ENCODE data around the gene CFAP107.
"Not testable (repeated sequence)": the region's sequence is repeated elsewhere in the genome, so short reads cannot be mapped to it uniquely, and the experiment has no call there.

CFAP107 gene

DNA sequence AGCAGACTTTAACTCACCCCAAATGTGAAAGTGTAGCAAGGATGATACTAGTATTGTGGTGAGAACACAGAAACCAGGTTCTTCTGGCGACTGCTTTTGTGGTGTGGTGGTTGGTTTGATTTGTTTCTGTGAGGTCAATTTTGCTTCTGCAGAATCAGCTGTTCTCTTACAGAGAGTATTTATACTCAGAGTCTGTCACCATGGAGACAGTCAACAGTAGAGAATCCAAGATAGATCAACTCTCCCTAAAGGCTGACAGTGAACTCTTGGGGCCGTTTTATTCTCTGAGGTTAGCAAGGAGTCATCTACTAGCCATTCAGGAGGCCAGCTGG, at the start of gene CFAP107:
TSS of gene CFAP107 (plus strand) at position 209 of the 332 bp plus-strand sequence. CDS start 231 bp downstream, outside the sequence.
- no peak for DNase-seq (ENCODE audit: low read depth)

DNA sequence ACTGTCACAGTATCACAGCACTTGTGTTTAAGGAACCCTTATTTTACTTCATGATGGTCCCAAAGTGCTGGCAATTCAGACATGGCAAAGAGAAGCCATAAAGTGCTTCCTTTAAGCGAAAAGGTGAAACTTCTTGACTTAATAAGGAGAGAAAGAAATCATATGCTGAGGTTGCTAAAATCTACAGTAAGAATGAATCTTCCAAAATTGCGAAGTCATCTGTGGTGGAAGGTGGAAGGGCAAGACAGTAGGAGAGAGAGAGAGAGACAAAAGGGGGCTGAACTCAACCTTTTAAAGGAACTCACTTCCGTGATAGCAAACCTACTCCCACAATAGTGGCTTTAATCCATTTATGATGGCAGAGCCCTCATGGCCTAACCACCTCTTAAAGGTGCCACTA, 49.3 kb upstream of the CFAP107 start:
- DNase-seq (ENCODE audit: low read depth): no peak

GRCh38 chr1:12697397-12697796, 48.6 kb upstream of the CFAP107 start:
- no peak for DNase-seq (ENCODE audit: low read depth)

DNA sequence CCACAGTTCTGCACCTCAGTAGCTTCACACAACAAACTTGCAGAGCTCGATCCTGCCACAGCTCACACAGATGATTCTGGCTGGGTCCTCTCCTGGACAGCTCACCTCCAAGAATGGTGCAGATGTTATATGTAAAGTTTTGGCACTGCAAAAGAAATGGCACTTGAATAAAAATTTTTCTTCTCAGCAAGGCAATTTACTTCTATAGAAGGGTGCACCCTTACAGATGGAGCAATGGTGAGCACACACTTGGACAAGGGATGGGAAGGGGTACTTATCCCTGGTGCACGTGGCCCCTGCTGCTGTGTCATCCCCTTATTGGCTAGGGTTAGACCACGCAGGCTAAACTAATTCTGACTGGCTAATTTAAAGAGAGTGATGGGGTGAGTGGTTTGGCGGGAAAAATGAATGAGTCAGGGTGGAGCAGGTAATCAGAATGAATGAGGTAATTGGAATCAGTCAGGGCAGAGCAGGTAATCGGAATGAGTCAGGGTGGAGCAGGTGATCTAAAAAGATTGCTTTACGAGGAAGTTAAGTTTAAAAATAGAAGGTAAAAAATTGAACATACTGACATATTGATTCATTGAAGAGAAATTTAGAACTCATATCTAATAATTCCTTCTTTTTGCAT, 42.1 kb upstream of the CFAP107 start:
- DNase-seq (ENCODE audit: low read depth): no peak

DNA sequence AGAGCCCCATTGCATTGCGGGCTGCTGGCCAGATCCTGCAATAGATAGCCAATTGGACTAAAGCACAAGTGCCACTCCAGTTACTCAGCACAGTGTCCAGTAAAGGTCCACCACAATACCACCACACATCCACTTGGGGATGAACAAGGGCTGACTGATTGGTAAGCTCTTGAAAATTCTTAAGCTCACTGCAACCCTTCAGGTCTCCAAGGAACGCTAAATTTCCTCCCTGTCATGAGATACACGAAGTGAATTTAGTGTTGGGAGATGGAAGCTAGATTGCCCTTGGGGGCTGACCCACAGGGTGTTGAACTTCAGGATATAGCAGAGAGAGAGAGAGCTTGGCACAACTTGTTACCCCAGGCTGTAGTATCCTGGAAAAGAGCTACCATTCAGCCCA, 39.9 kb upstream of the CFAP107 start:
- no peak for DNase-seq (ENCODE audit: low read depth)

DNA sequence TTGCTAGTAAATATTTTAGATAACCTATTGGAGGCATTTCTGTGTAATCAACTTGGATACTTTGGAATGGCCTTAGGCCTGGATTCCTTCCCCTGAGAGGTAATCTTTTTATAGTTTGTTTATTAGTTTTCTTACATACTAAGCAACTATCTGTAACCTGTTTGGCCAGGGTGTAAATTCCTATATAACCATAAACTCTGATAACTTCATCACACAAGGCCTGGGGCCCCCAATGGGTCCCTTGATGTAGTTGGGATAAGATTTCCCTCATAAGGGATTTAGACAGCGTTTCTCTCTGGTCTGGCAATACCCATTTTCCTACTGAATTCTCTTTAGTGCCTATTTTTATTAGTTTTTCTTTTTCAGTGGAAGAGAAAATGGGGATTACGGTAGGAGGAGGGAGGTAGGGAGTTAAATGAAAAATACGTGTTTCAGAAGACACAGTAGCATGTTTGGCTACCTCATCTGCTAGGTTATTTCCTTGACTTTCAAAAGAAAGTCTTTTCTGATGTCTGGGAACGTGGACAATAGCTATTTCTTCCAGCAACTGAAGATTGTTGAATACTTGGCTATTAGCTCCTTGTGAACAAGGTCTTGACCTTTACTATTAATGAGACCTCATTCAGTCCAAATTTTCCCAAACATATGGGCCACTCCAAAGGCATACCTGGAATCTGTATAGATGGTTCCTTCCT, 37.5 kb upstream of the CFAP107 start:
- DNase-seq (ENCODE audit: low read depth): no peak

- no peak for DNase-seq (ENCODE audit: low read depth)
Observed at GRCh38 chr1:12709091-12709491, 36.9 kb upstream of the CFAP107 start.

- no peak for DNase-seq (ENCODE audit: low read depth)
Observed at GRCh38 chr1:12709696-12710095, 36.3 kb upstream of the CFAP107 start.

DNA sequence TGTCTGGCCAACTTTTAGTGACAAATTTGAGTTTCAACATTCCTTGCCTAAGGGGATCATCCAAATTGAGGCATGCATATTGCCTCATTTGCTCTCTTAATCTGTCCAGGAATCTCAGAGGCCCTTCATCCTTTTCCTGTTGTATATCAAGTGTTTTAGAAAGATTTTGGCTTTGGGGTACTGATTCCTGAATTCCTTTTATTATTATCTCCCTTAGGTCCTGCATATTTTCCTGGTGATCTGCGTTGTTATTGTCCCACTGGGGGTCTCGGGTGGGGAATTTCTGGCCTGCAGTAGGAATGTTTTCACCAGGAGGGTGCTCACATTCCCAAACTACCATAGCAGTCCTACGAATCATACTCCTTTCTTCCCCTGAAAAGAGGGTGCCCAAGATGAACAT, 34.5 kb upstream of the CFAP107 start:
- DNase-seq (ENCODE audit: low read depth): no peak

DNA sequence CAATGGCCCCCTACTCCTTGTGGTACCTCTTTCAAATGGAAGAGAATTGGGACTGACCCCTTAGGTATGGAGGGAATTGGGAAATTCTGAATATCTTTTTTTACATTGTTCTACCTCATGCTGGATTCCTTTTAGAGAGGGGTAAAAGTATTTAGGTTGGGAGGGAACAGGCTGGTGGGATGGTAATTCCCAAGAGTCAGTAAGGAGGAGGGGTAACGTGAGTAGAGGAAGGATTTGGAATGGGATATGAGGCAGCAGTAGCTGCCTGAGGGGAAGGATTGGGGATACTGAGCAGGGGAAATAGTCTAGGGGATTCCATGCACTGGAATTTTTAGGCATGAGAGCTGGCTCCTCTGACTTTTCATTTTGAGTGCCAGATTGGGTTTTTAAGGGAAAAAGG, 33.9 kb upstream of the CFAP107 start:
- no peak for DNase-seq (ENCODE audit: low read depth)

- DNase-seq (ENCODE audit: low read depth): no peak
Observed at GRCh38 chr1:12712929-12713328, 33.1 kb upstream of the CFAP107 start.

DNA sequence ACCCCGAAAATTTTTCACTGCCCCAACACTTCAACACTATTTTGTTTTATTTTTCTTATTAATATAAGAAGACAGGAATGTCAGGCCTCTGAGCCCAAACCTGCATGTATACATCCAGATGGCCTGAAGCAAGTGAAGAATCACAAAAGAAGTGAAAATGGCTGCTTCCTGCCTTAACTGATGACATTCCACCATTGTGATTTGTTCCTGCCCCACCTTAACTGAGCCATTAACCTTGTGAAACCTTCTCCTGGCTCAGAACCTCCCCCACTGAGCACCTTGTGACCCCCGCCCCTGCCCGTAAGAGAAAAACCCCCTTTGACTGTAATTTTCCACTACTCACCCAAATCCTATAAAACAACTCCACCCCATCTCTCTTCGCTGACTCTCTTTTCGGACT, 32.3 kb upstream of the CFAP107 start:
- DNase-seq (ENCODE audit: low read depth): not testable (repeated sequence)

- no peak for DNase-seq (ENCODE audit: low read depth)
Observed at GRCh38 chr1:12714710-12715475, 31.1 kb upstream of the CFAP107 start.

DNA sequence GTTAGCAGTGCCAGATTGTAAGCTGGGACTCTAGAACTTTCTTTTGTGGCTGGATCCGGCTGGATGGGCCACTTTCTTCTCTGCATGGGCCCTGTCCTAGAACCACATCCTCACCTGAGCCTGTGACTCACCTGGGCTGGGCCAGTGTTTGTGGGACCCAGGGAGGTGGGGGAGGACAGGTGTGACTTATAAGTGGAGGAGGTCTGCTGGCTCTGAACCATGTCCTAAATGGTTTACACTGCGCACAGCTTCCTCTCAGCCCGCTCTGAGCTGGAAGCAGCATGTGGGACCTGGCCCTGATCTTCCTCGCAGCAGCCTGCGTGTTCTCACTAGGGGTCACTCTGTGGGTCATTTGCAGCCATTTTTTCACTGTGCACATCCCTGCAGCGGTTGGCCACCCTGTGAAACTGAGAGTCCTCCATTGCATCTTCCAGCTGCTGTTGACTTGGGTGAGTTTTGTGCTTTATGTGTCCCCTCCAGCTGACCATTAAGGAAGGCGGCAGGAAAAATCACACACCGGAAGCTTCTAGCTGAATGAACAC, 30.0 kb upstream of the CFAP107 start, which contains the start of gene AADACL3:
TSS of gene AADACL3 (plus strand) at position 215 of the 542 bp plus-strand sequence. CDS start at position 282, 67 bp downstream.
- no peak for DNase-seq (ENCODE audit: low read depth)

- DNase-seq (ENCODE audit: low read depth): no peak
Observed at GRCh38 chr1:12717301-12717838, 28.6 kb upstream of the CFAP107 start.

GRCh38 chr1:12722626-12723025, 23.4 kb upstream of the CFAP107 start:
- DNase-seq (ENCODE audit: low read depth): no peak

- no peak for DNase-seq (ENCODE audit: low read depth)
Observed at GRCh38 chr1:12728391-12728790, 17.6 kb upstream of the CFAP107 start.

- DNase-seq (ENCODE audit: low read depth): no peak
Observed at GRCh38 chr1:12730156-12730555, 15.8 kb upstream of the CFAP107 start.

- DNase-seq (ENCODE audit: low read depth): not testable (repeated sequence)
Observed at GRCh38 chr1:12731084-12731483, 14.9 kb upstream of the CFAP107 start.

- no peak for DNase-seq (ENCODE audit: low read depth)
Observed at GRCh38 chr1:12734651-12735050, 11.3 kb upstream of the CFAP107 start.

DNA sequence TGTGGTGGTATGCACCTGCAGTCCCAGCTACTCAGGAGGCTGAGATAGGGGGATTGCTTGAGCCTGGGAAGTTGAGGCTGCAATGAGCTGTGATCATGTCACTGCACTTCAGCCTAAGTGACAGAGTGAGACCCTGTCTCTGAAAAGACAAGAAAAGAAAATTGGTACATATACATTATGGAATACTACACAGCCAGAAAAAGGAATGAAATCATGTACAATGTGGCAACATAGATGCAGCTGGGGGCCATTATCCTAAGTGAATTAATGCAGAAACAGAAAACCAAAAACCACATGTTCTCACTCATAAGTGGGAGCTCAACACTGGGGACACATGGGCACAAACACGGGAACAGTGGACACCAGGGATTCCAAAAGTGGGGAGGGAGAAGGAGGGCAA, 7.1 kb upstream of the CFAP107 start:
- DNase-seq (ENCODE audit: low read depth): no peak

GRCh38 chr1:12739613-12740012, 6.4 kb upstream of the CFAP107 start:
- no peak for DNase-seq (ENCODE audit: low read depth)

DNA sequence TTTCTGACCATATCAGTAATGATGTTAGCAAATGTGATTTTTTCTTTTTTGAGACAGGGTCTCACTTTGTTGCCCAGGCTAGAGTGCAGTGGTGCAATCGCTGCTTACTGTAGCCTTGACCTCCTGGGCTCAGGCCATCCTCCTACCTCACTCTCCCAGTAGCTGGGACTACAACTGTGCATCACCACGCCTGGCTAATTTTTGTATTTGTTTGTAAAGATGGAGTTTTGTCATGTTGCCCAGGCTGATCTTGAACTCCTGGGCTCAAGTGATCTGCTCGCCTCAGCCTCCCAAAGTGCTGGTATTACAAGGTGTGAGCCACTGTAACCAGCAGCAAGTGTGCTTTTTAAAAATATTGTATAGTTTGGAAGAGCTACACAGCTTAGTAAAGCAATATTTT, 4.1 kb upstream of the CFAP107 start:
- DNase-seq (ENCODE audit: low read depth): no peak
